Mesenteric fat pad (tissue), 1 donor: ENCODE data around the gene KRTAP1-3. TPM values are rescaled to one million over a fixed set of nuclear protein-coding genes. Genes with fewer than 3 reads are reported as not detected.
"Not testable (repeated sequence)": the region's sequence is repeated elsewhere in the genome, so short reads cannot be mapped to it uniquely, and the experiment has no call there.

Experiments used
- DNase-seq: peaks from one replicate; pipeline ENCODE4 v3.0.0-alpha.2; 2020; ENCODE audit warnings: low spot score
- long read RNA-seq: library from polyadenylated mRNA; unstranded; transcript quantifications from one replicate; pipeline ENCODE4 v2.0.0, GENCODE V29; 2020
- total RNA-seq: library from RNA; stranded (reverse); fragmentation: NEBNext Ultra II Directional; extraction: Animal tissue kit (Norgen Biotek cat#: 25700); gene quantifications from one replicate; pipeline ENCODE4 v1.2.1, GENCODE V29; 2021
- donor health status: DM: yes; HTN: yes; CAD: no.

The KRTAP1-3 gene, protein sequence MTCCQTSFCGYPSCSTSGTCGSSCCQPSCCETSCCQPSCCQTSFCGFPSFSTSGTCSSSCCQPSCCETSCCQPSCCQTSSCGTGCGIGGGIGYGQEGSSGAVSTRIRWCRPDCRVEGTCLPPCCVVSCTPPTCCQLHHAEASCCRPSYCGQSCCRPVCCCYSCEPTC
- total RNA-seq: not detected
- long read RNA-seq: 0 reads

DNA sequence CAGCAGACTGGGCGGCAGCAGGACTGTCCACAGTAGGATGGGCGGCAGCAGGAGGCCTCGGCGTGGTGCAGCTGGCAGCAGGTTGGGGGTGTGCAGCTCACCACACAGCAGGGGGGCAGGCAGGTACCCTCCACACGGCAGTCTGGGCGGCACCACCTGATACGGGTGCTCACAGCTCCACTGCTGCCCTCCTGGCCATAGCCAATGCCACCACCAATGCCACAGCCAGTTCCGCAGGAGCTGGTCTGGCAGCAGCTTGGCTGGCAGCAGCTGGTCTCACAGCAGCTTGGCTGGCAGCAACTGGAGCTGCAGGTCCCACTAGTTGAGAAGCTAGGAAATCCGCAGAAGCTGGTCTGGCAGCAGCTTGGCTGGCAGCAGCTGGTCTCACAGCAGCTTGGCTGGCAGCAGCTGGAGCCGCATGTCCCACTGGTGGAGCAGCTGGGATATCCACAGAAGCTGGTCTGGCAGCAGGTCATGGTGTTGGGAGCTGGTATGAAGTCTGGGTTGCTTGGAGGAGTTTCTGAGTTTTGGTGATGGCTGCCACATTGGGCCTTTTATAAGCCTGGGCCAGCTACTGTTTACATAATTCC lies at the start of gene KRTAP1-3:
TSS of gene KRTAP1-3 (minus strand) at position 529 of the 590 bp plus-strand sequence. CDS start at position 476, 53 bp downstream.
- DNase-seq: not testable (repeated sequence)

DNA sequence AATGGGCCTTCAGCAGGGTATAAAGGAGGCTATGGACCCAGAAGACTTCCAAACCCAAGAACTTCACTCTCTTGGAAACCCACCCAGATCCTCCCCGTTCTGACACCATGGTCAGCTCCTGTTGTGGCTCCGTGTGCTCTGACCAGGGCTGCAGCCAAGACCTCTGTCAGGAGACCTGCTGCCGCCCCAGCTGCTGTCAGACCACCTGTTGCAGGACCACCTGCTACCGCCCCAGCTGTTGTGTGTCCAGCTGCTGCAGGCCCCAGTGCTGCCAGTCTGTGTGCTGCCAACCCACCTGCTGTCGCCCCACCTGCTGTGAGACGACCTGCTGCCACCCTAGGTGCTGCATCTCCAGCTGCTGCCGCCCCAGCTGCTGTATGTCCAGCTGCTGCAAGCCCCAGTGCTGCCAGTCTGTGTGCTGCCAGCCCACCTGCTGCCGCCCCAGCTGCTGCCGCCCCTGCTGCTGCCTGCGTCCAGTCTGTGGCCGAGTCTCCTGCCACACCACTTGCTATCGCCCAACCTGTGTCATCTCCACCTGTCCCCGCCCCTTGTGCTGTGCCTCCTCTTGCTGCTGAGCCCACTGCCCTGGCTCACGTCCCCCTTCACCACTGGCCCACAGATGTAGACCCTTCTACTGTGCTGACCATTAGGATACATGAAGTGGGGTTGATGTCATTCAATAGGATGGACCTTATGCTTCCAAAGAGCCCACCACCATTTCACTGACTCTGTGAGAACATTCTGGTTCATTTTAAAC lies 49.6 kb upstream of the KRTAP1-3 start, which contains the start of gene KRTAP4-7:
TSS of gene KRTAP4-7 (plus strand) at position 51 of the 757 bp plus-strand sequence. CDS start at position 108, 57 bp downstream.
- DNase-seq: not testable (repeated sequence)

DNA sequence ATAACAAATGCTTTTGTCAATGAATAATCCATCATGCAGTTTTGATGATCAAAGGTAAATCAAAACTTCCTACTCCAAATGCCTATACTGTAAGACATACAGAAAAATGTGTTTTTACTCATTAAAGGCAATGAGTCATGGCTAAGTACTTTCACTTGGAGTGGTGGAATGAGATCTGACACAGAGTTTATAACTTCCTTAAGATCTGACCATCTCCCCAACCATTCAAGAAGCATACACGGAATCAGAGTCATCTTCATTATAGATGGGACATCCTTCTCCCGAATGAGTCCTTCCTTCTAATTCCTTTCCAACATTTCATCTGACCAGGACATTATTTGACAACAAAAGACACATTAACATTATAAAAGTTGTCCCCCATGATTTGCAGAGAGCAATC lies 48.8 kb upstream of the KRTAP1-3 start:
- DNase-seq: not testable (repeated sequence)

DNA sequence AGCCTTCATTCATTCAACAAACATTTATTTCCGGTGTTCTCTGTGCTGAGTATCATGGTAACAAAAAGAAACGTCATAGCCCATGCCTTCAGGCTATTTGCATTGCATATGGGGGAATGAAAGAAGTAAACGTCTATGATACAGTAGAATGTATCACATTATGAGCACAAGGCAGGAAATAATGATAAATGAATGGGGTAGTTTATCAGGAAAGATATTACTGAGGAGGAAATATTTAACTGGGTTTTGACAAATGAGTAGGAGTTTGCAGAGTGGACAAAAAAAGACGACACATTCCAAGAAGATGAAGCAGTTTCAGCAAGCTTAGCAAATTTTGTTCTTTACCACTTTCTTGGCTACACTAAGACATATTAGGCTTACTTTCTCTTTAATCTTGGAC lies 48.0 kb upstream of the KRTAP1-3 start:
- no peak for DNase-seq

DNA sequence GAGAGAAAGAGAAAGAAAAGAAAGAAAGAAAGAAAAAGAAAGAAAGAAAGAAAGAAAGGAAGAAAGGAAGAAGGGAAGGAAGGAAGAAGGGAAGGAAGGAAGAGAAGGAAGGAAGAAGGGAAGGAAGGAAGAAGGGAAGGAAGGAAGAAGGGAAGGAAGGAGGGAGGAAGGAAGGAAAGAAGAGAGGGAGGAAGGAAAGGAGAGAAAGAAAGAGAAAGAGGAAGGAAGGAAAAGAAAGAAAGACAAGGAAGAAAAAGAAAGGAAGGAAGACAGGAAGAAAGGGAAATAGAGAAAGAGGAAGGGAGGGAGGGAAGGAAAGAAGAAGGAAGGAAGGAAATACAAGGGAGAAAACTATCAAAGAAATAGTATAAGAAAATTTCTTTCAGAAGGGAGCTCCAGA lies 42.1 kb upstream of the KRTAP1-3 start:
- DNase-seq: no peak

DNA sequence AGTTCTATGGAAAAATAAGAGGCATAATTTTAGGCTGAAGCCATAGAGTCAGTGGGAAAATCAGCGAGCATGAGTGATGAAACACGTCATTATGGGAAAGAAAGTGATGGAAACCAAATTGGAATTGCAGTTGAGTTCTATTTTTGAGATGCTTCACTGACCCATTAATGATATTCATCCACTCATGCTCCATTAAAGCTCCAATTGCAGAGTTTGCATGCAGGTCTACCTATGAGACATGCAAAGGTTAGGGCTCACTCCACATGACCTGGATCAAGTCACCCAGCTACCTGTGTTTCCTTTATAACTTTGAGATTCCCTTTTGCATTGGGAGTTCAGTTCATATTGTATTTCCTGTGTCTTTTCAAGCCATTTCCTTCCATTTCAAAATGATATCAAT lies 39.0 kb upstream of the KRTAP1-3 start:
- no peak for DNase-seq

DNA sequence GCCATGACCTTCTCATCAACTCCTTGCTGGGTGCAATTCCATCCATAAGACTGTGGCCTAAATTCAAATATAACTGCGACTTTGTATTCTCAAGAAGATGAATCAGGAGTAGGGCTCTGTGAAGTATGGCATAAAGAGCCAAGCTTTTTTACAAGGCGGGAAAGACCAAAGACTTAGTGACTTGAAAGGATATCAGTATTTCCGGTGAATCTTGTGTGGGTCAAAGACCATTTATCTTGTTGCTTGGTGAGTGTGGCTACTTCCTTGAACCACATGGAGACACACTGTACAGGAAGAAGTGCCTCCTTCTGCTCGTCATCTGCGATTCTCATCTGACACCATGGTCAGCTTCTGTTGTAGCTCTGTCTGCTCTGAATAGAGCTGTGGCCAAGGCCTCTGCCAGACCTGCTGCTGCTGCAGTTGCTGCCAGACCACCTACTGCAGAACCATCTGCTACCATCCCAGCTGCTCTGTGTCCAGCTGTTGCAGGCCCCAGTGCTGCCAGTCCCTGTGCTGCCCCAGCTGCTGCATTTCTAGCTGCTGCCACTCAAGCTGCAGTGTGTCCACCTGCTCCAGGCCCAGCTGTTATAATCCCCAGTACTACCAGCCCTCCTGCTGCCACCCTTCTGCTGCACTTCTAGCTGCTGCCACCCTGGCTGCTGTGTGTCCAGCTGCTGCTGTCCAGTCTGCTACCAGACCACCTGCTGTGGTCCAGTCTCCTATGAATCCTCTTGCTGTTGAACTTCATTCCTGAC lies 37.1 kb upstream of the KRTAP1-3 start:
- DNase-seq: no peak

DNA sequence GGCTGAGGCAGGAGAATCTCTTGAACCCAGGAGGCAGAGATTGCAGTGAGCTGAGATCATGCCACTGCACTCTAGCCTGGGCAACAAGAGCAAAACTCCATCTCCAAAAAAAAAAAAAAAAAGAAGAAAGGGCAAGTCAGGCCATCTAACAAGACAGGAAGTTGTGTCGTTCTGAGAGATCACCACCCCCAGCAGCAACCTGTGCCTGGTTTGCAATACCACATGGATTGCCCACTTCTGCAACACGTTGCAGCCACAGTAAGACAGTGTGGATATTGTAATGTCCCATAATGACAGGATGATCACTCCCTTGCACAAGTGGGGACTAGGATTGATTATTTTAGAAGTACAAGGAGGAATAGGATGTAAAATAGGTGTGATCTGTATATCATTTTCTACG lies 34.4 kb upstream of the KRTAP1-3 start:
- DNase-seq: no peak

DNA sequence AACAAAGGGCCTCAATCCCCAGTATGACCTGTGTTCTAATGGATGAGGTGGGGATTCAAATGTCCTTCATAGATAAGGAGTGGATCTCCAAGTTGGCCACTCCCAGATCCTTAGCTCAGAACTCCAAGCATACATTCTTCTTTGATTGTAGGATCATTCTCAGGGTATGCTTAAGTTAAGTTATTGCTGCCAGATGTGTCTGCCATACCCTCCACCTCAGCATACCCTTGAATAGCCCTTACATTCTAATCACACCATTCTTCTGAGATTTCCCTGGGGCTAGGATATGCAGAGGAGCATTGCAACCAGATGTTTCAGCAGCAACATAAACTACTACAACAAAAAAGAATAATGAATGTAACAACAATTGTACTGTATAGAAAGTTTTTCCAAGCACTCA lies 32.6 kb upstream of the KRTAP1-3 start:
- DNase-seq: no peak

DNA sequence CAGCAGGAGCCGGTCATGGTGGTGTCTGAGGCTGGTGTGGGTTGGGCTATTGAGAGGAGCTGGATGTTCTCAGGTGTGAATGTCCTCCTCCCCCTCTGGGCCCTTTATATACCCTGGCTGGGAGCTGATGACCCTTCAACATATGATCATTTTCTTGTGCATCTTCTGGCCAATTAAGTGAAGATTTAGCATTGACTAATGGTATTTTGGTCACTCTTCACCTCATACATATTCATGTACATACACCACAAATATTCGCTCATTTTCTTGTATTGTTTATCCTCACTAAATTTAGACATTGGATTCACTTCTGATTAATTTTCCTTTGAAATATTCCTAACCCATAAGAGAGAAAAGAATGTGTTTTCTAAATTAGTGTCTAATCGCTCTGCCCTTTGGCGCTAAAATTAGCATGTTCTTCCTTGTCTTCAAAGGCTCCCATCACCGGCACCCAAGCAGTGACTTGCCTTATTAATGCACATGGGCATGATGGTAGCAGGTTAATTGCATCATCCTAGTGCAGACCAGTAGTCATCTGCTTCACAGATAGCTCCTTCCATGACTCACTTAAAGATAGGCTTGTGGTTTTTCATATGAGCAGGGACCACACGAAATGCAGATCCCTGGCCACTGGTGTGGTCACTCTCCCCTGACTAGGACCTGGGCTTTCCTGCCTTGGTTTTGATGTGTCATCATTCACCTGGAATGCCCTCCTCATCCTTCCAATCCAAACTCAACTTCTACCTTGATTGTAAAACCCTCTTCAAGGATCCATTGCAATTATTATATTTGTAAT lies 31.4 kb upstream of the KRTAP1-3 start, which contains the start of gene KRTAP2-4:
TSS of gene KRTAP2-4 (minus strand) at position 51 of the 796 bp plus-strand sequence. CDS start at position 17, 34 bp downstream.
- no peak for DNase-seq

DNA sequence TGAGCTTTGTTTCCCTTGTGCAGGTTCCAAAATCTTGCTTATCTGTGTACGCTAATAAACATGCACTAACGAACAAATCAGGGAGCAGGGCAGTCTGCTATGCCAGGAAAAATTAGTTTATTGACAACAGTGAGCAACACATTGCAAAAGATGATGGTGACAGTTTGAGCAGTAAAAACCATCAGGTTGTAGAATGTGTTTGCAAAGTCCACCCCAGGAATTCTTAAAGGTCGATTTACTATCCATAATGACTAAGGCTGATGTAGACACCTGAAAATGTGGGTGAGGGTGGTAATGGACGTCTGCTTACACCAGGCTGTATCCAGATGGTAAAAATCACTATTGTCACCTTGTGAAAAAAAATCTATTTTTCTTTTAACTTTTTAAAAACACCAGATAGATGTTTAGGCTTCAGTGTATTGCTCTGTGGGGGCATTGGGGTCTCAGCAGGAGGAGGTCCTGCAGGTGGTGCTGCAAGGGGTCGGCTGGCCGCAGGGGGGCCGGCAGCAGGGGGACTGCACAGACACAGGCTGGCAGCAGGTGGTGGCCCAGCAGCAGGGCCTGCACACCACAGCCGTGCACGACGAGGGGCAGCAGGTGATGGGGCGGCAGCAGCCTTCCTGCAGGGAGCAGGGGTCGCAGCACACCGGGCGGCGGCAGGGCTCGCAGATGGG lies 30.5 kb upstream of the KRTAP1-3 start:
- not testable (repeated sequence) for DNase-seq

DNA sequence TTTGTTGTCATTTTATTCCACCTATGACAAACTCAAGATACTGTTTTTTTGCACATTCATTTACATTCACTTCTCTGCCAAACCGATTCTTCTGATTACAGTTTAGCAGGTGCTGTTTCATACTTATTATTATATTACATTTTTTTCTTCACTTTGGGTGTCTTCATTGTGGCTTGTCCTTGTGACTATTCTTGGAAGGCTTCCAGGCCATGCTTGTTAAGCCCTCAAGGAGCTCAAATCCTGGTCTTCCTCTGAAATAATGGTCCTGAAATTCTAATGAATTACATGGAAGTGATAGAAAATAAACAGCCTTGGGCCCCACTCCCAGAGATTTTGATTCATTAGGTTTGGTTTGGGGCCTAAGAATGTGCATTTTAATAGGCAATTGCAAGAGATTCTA lies 29.6 kb upstream of the KRTAP1-3 start:
- no peak for DNase-seq

DNA sequence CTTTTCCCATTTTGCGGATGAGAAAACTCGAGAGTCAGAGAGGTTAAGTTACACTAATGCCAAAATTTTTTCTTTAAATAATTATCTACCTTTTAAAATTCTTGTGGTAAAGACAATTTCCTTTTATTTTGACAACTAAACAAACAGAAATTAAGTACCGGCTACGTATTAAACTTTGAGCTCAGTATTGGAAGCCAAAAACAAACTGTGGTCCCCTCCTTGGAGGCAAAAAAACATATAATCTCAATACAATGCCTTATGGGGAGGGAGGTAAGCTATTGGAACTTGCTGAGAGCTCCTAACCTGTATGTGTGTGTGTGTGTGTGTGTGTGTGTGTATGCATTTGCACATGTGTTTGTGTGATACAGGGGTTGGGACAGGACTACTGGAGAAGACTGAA lies 28.8 kb upstream of the KRTAP1-3 start:
- no peak for DNase-seq

DNA sequence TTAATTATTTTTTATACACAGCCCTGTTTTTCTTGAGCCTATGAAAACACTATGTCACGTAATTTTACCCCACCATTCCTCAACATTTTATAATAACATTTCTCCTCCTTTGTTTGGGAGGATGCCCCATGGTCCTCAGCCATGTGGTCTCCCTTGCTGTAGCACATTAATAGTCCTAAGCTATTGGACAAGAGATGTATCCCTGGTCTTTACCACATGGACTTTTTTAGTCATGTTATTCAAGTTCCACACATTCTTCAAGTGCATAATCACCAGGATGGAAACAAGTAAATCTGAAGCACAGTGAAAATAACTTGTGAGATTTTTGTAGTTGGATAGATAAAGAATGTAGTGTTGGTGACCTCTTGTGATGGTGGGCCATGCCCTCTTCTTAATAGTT lies 27.3 kb upstream of the KRTAP1-3 start:
- no peak for DNase-seq

DNA sequence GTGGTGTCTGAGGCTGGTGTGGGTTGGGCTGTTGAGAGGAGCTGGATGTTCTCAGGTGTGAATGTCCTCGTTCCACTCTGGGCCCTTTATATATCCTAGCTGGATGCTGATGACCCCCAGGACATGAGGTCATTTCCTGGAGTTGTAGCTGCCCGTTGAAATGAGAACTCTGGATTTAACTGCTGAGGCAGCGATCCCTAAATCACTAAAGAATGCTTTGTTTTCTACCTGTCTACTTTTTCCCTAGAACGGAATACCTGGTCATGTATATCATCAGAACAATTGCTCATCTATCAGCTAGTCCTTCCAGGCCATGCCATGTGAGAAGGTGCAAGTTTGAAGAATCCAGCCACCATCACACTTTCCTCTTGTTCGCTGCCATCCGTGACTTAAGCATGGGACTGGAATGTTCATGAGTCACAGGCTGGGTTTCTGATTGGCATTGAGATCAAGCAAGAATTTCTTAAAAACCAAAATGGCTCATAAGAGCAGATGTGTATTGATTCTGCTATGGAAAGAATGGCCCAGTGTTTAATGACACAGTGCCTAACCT lies 25.5 kb upstream of the KRTAP1-3 start, which contains the start of gene KRTAP2-3:
TSS of gene KRTAP2-3 (minus strand) at position 63 of the 553 bp plus-strand sequence. CDS start 64 bp downstream, outside the sequence.
- DNase-seq: no peak

DNA sequence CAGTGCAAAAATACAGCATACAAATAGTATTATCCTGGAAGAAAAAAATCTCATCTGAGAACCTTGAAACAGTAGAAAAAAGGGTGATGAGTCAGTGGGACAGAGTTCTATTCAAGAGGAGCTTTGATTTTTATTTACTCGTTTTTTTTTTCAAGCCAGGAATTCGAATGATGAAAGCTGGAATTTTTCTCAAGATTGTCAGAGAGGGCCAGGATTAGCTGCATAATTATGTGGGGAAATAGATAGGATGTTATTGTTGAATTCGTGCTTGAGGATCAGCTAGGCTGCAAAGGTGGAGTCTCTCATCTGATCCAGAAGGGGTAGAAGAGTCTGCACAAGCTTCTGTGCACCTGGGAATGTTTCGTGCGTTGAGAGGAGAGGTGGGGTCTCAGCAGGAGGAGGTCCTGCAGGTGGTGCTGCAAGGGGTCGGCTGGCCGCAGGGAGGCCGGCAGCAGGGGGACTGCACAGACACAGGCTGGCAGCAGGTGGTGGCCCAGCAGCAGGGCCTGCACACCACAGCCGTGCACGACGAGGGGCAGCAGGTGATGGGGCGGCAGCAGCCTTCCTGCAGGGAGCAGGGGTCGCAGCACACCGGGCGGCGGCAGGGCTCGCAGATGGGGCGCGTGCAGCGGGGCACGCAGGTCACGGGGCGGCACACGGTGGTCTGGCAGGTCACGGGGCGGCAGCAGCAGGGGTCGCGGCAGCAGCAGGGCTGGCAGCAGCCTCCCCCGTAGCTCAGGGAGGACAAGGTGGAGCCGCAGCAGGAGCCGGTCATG lies 24.8 kb upstream of the KRTAP1-3 start:
- not testable (repeated sequence) for DNase-seq

DNA sequence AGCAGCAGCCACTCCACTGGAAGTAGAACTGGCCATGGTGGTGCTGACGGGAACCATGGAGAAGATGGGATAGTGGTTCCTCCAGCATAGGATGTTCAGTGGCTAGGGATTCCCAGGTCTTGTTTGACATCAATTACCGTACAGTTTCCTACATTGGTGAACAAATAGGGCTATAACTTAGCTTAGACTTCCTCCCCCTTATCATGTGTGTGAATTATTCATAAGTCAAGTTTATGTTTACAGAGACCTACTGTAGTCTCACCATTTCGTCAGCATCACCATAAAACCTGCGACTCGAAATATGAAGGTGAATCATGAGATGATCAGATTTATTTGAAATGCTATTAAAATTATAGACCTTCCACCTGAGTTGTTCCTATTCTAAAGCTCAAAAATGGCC lies 24.1 kb upstream of the KRTAP1-3 start:
- DNase-seq: no peak

DNA sequence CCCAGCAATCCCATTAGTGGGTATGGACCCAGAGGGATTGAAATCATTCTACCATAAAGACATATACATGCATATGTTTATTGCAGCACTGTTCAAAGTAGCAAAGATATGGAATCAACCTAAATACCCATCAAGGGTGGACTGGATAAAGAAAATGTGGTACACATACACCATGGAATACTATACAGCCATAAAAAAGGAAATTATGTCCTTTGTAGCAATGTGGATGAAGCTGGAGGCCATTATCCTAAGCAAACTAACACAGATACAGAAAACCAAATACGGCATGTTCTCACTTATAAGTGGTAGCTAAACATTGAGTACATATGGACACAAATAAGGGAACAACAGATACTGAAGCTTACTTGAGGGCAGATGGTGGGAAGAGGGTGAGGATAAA lies 22.9 kb upstream of the KRTAP1-3 start:
- no peak for DNase-seq

DNA sequence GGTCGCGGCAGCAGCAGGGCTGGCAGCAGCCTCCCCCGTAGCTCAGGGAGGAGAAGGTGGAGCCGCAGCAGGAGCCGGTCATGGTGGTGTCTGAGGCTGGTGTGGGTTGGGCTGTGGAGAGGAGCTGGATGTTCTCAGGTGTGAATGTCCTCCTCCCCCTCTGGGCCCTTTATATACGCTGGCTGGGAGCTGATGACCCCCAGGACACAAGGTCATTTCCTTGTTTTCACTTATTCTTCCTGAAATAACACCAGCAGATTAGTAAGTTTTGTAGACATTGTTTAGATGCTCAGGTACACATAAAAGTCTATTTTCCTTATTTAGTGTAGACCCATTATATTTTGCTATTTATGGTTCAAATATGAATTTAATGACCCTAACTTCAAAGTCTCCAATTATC lies 20.5 kb upstream of the KRTAP1-3 start, which contains the start of gene KRTAP2-2:
TSS of gene KRTAP2-2 (minus strand) at position 101 of the 400 bp plus-strand sequence. CDS start at position 82, 19 bp downstream.
- DNase-seq: not testable (repeated sequence)
